Glutamatergic neuron (in vitro differentiated cells): ENCODE results near the gene SPATS2L. TPM values are rescaled to one million over a fixed set of nuclear protein-coding genes. Genes with fewer than 3 reads are reported as not detected.

Experiments used
- DNase-seq: peaks from one replicate; pipeline ENCODE4 v3.0.0; 2022
- H3K27ac Mint-ChIP-seq: one replicate; pipeline ENCODE4 v1.8.0; 2020; ENCODE audit warnings: mild to moderate bottlenecking, mixed read lengths, inconsistent platforms; ENCODE audit not compliant: unreplicated experiment
- H3K27me3 Mint-ChIP-seq: one replicate; pipeline ENCODE4 v1.8.0; 2020; ENCODE audit warnings: mild to moderate bottlenecking, moderate library complexity, mixed read lengths, inconsistent platforms; ENCODE audit not compliant: unreplicated experiment
- H3K36me3 Mint-ChIP-seq: one replicate; pipeline ENCODE4 v1.8.0; 2020; ENCODE audit warnings: mild to moderate bottlenecking, mixed read lengths, inconsistent platforms; ENCODE audit not compliant: unreplicated experiment
- H3K4me1 Mint-ChIP-seq: one replicate; pipeline ENCODE4 v1.8.0; 2020; ENCODE audit warnings: mild to moderate bottlenecking, low read depth, mixed read lengths, inconsistent platforms; ENCODE audit not compliant: unreplicated experiment
- H3K4me3 Mint-ChIP-seq: one replicate; pipeline ENCODE4 v1.8.0; 2020; ENCODE audit warnings: mild to moderate bottlenecking, mixed read lengths, inconsistent platforms; ENCODE audit not compliant: unreplicated experiment
- H3K9me3 Mint-ChIP-seq: one replicate; pipeline ENCODE4 v1.8.0; 2020; ENCODE audit warnings: mild to moderate bottlenecking, moderate library complexity, mixed read lengths, inconsistent platforms; ENCODE audit not compliant: unreplicated experiment
- CTCF ChIP-seq: fragments of 200-600 bp; sonication (generic); IDR thresholded peaks from one replicate; pipeline ENCODE4 v1.5.0; 2021; ENCODE audit not compliant: partially characterized antibody, unreplicated experiment
- total RNA-seq: library from RNA; stranded (reverse); fragmentation: NEBNext Ultra II Directional; extraction: Animal tissue kit (Norgen Biotek cat#: 25700); gene quantifications from one replicate; pipeline ENCODE4 v1.2.1, GENCODE V29; 2021; ENCODE audit not compliant: unreplicated experiment

Gene SPATS2L
- total RNA-seq, 1 donor from 2014 or later, result 45.5 TPM

GRCh38 chr2:200378652-200379290, 72.3 kb downstream of the SPATS2L start:
- H3K36me3 Mint-ChIP-seq, result no peaks in the 10 kb centered on the region
- no peak overlapping the region for H3K27ac Mint-ChIP-seq
- no peak for TF ChIP-seq CTCF
- no peaks in the 10 kb centered on the region for H3K9me3 Mint-ChIP-seq
- H3K4me3 Mint-ChIP-seq, result no peak overlapping the region
- DNase-seq, result no peak
- H3K27me3 Mint-ChIP-seq, result peaks cover 3% of the 10 kb centered on the region
- H3K4me1 Mint-ChIP-seq, result peaks cover 21% of the 10 kb centered on the region

- no peak for DNase-seq
- Mint-ChIP-seq H3K4me3 (peak overlapping the region; percentile 40), H3K4me1 (peaks cover 21% of the 10 kb centered on the region), H3K36me3 (no peaks in the 10 kb centered on the region), H3K27me3 (peaks cover 3% of the 10 kb centered on the region), H3K27ac (no peak overlapping the region), H3K9me3 (no peaks in the 10 kb centered on the region)
- no peak for TF ChIP-seq CTCF
Measured at GRCh38 chr2:200379481-200380090, 73.1 kb downstream of the SPATS2L start.

GRCh38 chr2:200380091-200380561, 73.6 kb downstream of the SPATS2L start:
- Mint-ChIP-seq H3K27ac (no peak overlapping the region), H3K9me3 (no peaks in the 10 kb centered on the region), H3K4me1 (peaks cover 21% of the 10 kb centered on the region), H3K27me3 (peaks cover 3% of the 10 kb centered on the region), H3K36me3 (no peaks in the 10 kb centered on the region), H3K4me3 (peak overlapping the region; percentile 40)
- DNase-seq, result no peak
- no peak for TF ChIP-seq CTCF

GRCh38 chr2:200380833-200381542, 74.5 kb downstream of the SPATS2L start:
- Mint-ChIP-seq H3K27me3 (peaks cover 3% of the 10 kb centered on the region), H3K4me1 (peaks cover 21% of the 10 kb centered on the region), H3K4me3 (no peak overlapping the region), H3K9me3 (no peaks in the 10 kb centered on the region), H3K27ac (no peak overlapping the region), H3K36me3 (no peaks in the 10 kb centered on the region)
- no peak for DNase-seq
- TF ChIP-seq CTCF, result no peak

- Mint-ChIP-seq H3K9me3 (no peaks in the 10 kb centered on the region), H3K36me3 (no peaks in the 10 kb centered on the region)
Measured at GRCh38 chr2:200382874-200383273, 76.4 kb downstream of the SPATS2L start.

More at GRCh38 chr2:200382874-200383273, 76.4 kb downstream of the SPATS2L start:
- no peak for DNase-seq
- H3K27me3 Mint-ChIP-seq, result peaks cover 3% of the 10 kb centered on the region
- H3K4me3 Mint-ChIP-seq, result no peak overlapping the region
- TF ChIP-seq CTCF, result no peak
- no peak overlapping the region for H3K27ac Mint-ChIP-seq
- H3K4me1 Mint-ChIP-seq, result peaks cover 21% of the 10 kb centered on the region
